ENCODE results near the gene PARS2. TPM values are rescaled to one million over a fixed set of nuclear protein-coding genes. Genes with fewer than 3 reads are reported as not detected.

The PARS2 gene
- total RNA-seq, 1 donor, result 6.2 TPM

DNA sequence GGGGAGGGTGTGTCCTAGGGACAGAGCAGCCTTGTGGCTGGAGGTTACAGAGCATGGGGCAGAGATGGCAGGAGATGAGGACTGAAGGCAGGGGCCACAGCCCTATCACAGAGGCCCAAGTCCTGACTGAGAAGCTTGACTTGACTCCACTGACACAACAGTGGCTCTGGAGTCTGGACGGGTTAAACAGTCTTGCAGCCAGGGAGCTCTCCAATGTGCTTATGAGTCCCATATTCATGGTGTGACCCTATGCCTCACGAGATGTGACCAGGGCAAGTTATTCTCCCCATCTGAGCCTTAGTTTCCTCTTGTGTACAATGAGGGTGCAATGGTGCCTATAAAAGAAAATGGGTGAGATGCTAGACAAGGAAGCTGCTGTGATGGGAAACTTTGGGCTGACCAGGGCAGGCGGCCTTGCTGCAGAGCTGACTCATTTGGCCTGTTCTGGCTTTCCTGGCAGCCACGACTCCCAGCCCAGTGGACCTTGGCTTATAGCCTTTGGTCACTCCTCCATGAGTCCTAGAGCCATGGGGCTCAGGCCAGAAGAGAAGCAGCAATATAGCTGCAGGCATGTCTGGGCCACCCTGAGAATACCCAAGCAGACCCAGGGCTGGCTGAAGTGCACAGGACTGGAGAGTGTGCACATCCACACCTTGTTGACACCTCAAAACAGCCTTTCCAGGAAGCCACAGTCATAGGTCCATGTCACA is 39.6 kb upstream of the PARS2 start:
- H2AFZ ChIP-seq (ENCODE audit: low read length), result no peak overlapping the region
- DNase-seq (ENCODE audit: insufficient read length, low spot score, missing footprints), result peak; percentile 98

DNA sequence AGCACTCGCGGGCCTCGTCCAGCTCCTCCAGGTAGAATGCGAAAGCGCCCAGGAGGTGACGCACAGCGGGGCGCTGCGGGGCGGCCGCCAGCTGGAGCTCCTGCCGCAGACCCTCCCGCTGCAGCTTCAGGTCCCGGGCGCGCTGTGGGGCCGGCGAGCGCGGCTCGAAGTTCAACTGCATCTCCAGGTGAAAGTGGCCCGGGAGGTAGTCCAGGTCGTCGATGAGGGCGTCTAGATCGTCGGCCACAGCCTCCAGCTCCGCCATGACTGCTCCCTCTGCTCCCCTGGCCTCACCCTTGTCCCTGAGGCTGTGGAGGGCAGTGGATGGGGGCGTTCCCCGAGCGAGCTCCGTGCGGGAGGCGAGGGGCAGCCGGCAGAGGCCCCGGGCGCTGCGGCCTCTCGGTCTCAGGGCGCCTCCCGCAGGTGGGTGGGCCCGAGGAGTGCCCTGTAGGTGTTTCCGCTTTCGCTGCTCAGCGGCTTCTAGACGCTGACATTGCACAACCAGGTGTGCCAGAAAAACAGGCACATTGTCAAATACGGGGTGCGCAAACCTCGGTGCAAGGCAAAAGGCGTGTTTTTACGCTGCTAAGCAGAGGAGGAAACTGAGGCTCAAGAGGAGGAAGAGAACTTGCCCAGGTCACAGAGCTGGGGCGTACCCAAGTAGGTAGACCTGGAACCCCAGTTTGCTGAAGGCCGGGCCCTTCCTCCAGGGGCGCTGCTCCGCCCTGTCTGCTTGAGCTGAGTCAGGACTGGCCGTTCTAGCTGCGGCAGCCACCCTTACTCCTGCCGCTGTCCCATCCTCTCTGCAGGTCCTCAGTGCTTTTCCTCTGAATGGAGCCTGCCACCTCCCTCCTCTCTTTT is 36.8 kb upstream of the PARS2 start, which contains the start of gene TTC22:
TTC22 (minus strand) TSS at position 425 of the 861 bp plus-strand sequence; CDS start at position 265, 160 bp downstream.
- peak; percentile 73 for DNase-seq (ENCODE audit: insufficient read length, low spot score, missing footprints)
- Histone ChIP-seq H3K79me2 (ENCODE audit: insufficient read depth, low read length) (no peaks in the 10 kb centered on the region), H3K4me2 (ENCODE audit: insufficient read depth, low read length) (peak within 1 kb of the TSS; percentile 51), H3K27ac (ENCODE audit: low read depth, low read length) (no peak within 1 kb of the TSS), H3K9me3 (ENCODE audit: low read depth, low read length) (no peaks in the 10 kb centered on the region), H3K27me3 (ENCODE audit: insufficient read depth, low read length) (peaks cover 26% of the 10 kb centered on the region), H3K4me3 (ENCODE audit: insufficient read depth, low read length) (peak within 1 kb of the TSS; percentile 42), H2AFZ (ENCODE audit: low read length) (peak within 1 kb of the TSS; percentile 59), H3K36me3 (ENCODE audit: insufficient read depth, low read length) (no peaks in the 10 kb centered on the region), H4K20me1 (ENCODE audit: insufficient read depth, low read length) (no peaks in the 10 kb centered on the region), H3K4me1 (ENCODE audit: insufficient read depth, low read length) (peaks cover 12% of the 10 kb centered on the region)
- TF ChIP-seq, protein P1, sequence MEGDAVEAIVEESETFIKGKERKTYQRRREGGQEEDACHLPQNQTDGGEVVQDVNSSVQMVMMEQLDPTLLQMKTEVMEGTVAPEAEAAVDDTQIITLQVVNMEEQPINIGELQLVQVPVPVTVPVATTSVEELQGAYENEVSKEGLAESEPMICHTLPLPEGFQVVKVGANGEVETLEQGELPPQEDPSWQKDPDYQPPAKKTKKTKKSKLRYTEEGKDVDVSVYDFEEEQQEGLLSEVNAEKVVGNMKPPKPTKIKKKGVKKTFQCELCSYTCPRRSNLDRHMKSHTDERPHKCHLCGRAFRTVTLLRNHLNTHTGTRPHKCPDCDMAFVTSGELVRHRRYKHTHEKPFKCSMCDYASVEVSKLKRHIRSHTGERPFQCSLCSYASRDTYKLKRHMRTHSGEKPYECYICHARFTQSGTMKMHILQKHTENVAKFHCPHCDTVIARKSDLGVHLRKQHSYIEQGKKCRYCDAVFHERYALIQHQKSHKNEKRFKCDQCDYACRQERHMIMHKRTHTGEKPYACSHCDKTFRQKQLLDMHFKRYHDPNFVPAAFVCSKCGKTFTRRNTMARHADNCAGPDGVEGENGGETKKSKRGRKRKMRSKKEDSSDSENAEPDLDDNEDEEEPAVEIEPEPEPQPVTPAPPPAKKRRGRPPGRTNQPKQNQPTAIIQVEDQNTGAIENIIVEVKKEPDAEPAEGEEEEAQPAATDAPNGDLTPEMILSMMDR (IDR thresholded peaks at IDR 0.05; ENCODE audit: extremely low read depth, low read depth, low read length), result peak; percentile 45

More for the DNA sequence above, 39.6 kb upstream of the PARS2 start:
- H3K4me1 ChIP-seq (ENCODE audit: insufficient read depth, low read length), result peaks cover 16% of the 10 kb centered on the region
- peaks cover 26% of the 10 kb centered on the region for H3K27me3 ChIP-seq (ENCODE audit: insufficient read depth, low read length)
- H4K20me1 ChIP-seq (ENCODE audit: insufficient read depth, low read length), result no peaks in the 10 kb centered on the region
- no peak overlapping the region for H3K4me3 ChIP-seq (ENCODE audit: insufficient read depth, low read length)
- TF ChIP-seq, protein P1 (IDR thresholded peaks at IDR 0.05; ENCODE audit: extremely low read depth, low read depth, low read length), result no peak
- no peaks in the 10 kb centered on the region for H3K9me3 ChIP-seq (ENCODE audit: low read depth, low read length)
- no peaks in the 10 kb centered on the region for H3K79me2 ChIP-seq (ENCODE audit: insufficient read depth, low read length)
- H3K27ac ChIP-seq (ENCODE audit: low read depth, low read length), result no peak overlapping the region
- peak overlapping the region; percentile 19 for H3K4me2 ChIP-seq (ENCODE audit: insufficient read depth, low read length)
- H3K36me3 ChIP-seq (ENCODE audit: insufficient read depth, low read length), result no peaks in the 10 kb centered on the region

DNA sequence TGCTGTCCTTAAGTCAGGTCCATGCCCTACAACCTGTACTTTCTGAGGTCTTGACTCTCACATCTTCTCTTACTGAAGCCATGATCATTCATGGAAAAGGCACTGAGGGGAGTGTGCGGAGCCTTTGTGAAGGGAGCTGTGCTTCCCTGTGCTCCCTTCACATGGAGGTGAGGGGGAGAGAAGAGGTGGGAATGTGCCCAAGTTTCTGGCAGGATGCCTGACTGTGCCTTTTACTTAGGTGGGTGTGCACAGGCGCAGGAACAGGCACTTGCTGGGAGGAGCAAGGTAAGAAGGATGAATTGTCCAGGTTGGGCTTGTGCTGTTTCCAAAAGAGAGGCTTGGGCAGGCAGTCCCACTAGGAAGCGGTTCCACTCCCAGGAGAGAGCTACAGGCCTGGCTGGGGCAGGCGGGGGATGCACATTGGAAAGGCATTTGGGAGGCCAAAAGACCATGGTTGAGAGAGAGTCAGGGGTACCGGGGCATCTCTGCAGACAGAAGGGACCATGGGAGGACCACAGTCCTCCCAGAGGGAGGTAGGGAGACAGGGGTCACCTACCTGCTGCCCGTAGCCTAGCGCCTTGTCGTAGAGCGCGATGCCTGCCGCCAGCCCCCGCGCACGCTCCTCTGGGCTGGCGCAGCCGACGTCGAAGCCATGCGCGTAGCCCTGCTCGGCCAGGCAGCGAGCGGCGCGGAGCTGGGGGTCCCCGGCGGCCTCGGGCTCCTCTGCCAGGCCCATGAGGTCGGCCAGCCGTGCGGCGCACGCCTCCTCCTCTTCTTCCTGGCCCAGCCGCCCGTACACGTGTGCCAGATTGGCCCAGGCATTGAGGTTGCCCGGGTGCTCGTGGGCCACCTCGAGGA is 35.9 kb upstream of the PARS2 start:
- TF ChIP-seq, protein P1 (IDR thresholded peaks at IDR 0.05; ENCODE audit: extremely low read depth, low read depth, low read length), result no peak
- peak; percentile 78 for DNase-seq (ENCODE audit: insufficient read length, low spot score, missing footprints)
- Histone ChIP-seq H3K4me2 (ENCODE audit: insufficient read depth, low read length) (peak overlapping the region; percentile 51), H3K27ac (ENCODE audit: low read depth, low read length) (no peak overlapping the region), H3K79me2 (ENCODE audit: insufficient read depth, low read length) (no peaks in the 10 kb centered on the region), H4K20me1 (ENCODE audit: insufficient read depth, low read length) (no peaks in the 10 kb centered on the region), H3K36me3 (ENCODE audit: insufficient read depth, low read length) (no peaks in the 10 kb centered on the region), H3K4me3 (ENCODE audit: insufficient read depth, low read length) (peak overlapping the region; percentile 42), H3K4me1 (ENCODE audit: insufficient read depth, low read length) (peaks cover 12% of the 10 kb centered on the region), H3K9me3 (ENCODE audit: low read depth, low read length) (no peaks in the 10 kb centered on the region), H2AFZ (ENCODE audit: low read length) (no peak overlapping the region), H3K27me3 (ENCODE audit: insufficient read depth, low read length) (peaks cover 26% of the 10 kb centered on the region)

Measured in osteoblast (primary cell).